Breast epithelium (tissue), 4 donors: ENCODE data around the gene CDH4. TPM values are rescaled to one million over a fixed set of nuclear protein-coding genes. Genes with fewer than 3 reads are reported as not detected.

ENCODE experiments used
- DNase-seq, 2 donors: peaks; one replicate each; pipeline ENCODE4 v3.0.0-alpha.2; 2019; ENCODE audit warnings: low spot score in 2 of 2
- H3K27ac ChIP-seq, 2 donors: fragments of 200-600 bp; sonication (generic) in 1 of 2; one replicate each; pipeline ENCODE4 v1.5.1; 2016 to 2019; ENCODE audit warnings: mild to moderate bottlenecking in 1 of 2
- H3K27me3 ChIP-seq, 2 donors: fragments of 200-600 bp; sonication (generic) in 1 of 2; one replicate each; pipeline versions ENCODE4 v1.5.1 to v1.6.0; 2017 to 2019; ENCODE audit warnings: control low read depth in 1 of 2, mild to moderate bottlenecking in 1 of 2
- H3K36me3 ChIP-seq: fragments of 200-600 bp; one replicate; pipeline ENCODE4 v1.5.1; 2019
- H3K4me1 ChIP-seq, 2 donors: fragments of 200-600 bp; sonication (generic); one replicate each; pipeline ENCODE4 v1.5.1; 2016 to 2019; ENCODE audit warnings: control low read depth in 1 of 2
- H3K4me3 ChIP-seq, 3 donors: fragments of 200-600 bp; sonication (generic); 1 replicate in 2 of 3; 2 replicates in 1 of 3; pipeline ENCODE4 v1.5.1; 2016 to 2019; ENCODE audit warnings: mild to moderate bottlenecking in 3 of 3, moderate library complexity in 2 of 3
- H3K9me3 ChIP-seq, 2 donors: fragments of 200-600 bp; sonication (generic) in 1 of 2; one replicate each; pipeline ENCODE4 v1.5.1; 2016 to 2019; ENCODE audit warnings: control low read depth in 1 of 2
- CTCF ChIP-seq, 3 donors: fragments of 450-650 bp; IDR thresholded peaks; one replicate each; pipeline ENCODE4 v1.5.1; 2016 to 2017; ENCODE audit warnings: antibody characterized with exemption in 3 of 3, mild to moderate bottlenecking in 3 of 3, moderate library complexity in 3 of 3
- POLR2A ChIP-seq: fragments of 450-650 bp; IDR thresholded peaks from one replicate; pipeline ENCODE4 v1.6.1; 2016; ENCODE audit warnings: antibody characterized with exemption, mild to moderate bottlenecking, moderate library complexity
- POLR2AphosphoS5 ChIP-seq, 3 donors: sonication (generic); formaldehyde crosslinking; IDR thresholded peaks; one replicate each; pipeline ENCODE4 v1.6.1; 2017; ENCODE audit warnings: antibody characterized with exemption in 3 of 3
- intact Hi-C: fragments of 100-400 bp; cut with DNase I; formaldehyde crosslinking; loops from one replicate; pipeline ENCODE4 v1.15.1; 2023; ENCODE audit warnings: low total_unique reads
- total RNA-seq, 3 donors: library from RNA; depleted of rRNA; stranded (reverse); fragments of >200 nt; gene quantifications; one replicate each; pipeline ENCODE4 v1.1.0, GENCODE V29; 2016

Gene CDH4
- total RNA-seq, 3 donors from 2014 or later, result under 0.01 TPM; not detected in 2

- DNase-seq, result no peak
- Histone ChIP-seq H3K4me1 (no peaks in the 10 kb centered on the region), H3K4me3 (no peak overlapping the region), H3K27ac (no peak overlapping the region), H3K27me3 (peaks cover 0 to 41% of the 10 kb centered on the region in 2 donors), H3K9me3 (no peaks in the 10 kb centered on the region), H3K36me3 (no peaks in the 10 kb centered on the region)
- intact Hi-C loops, result no loop called here
- TF ChIP-seq POLR2AphosphoS5 (IDR thresholded peaks at IDR 0.05) (no peak), CTCF (IDR thresholded peaks at IDR 0.05) (no peak), POLR2A (no peak)
Observed at GRCh38 chr20:61879303-61879620, 627.2 kb downstream of the CDH4 start.

GRCh38 chr20:61879694-61880093 lies 627.6 kb downstream of the CDH4 start:
- Histone ChIP-seq H3K9me3 (no peaks in the 10 kb centered on the region), H3K27me3 (peaks cover 0 to 45% of the 10 kb centered on the region in 2 donors), H3K4me3 (no peak overlapping the region), H3K27ac (no peak overlapping the region), H3K36me3 (no peaks in the 10 kb centered on the region), H3K4me1 (no peaks in the 10 kb centered on the region)
- TF ChIP-seq POLR2AphosphoS5 (IDR thresholded peaks at IDR 0.05), result no peak
- no peak for TF ChIP-seq POLR2A
- no peak for TF ChIP-seq CTCF (IDR thresholded peaks at IDR 0.05)
- intact Hi-C loops, result no loop called here
- DNase-seq, result no peak

GRCh38 chr20:61880706-61881105 lies 628.6 kb downstream of the CDH4 start:
- TF ChIP-seq CTCF (IDR thresholded peaks at IDR 0.05) (no peak), POLR2A (no peak), POLR2AphosphoS5 (IDR thresholded peaks at IDR 0.05) (no peak)
- no peaks in the 10 kb centered on the region for H3K4me1 ChIP-seq
- peaks cover 0 to 49% of the 10 kb centered on the region in 2 donors for H3K27me3 ChIP-seq
- intact Hi-C loops, result no loop called here
- no peaks in the 10 kb centered on the region for H3K9me3 ChIP-seq
- no peak for DNase-seq
- no peaks in the 10 kb centered on the region for H3K36me3 ChIP-seq
- no peak overlapping the region for H3K27ac ChIP-seq
- no peak overlapping the region for H3K4me3 ChIP-seq

- no peaks in the 10 kb centered on the region for H3K4me1 ChIP-seq
- H3K27me3 ChIP-seq, result peaks cover 0 to 49% of the 10 kb centered on the region in 2 donors
- DNase-seq, result no peak
- H3K9me3 ChIP-seq, result no peaks in the 10 kb centered on the region
- H3K27ac ChIP-seq, result no peak overlapping the region
- no peak overlapping the region for H3K4me3 ChIP-seq
- no peak for TF ChIP-seq POLR2AphosphoS5 (IDR thresholded peaks at IDR 0.05)
- no peak for TF ChIP-seq CTCF (IDR thresholded peaks at IDR 0.05)
- TF ChIP-seq POLR2A, result no peak
- H3K36me3 ChIP-seq, result no peaks in the 10 kb centered on the region
- intact Hi-C loops, result no loop called here
Observed at GRCh38 chr20:61881416-61881815, 629.4 kb downstream of the CDH4 start.

GRCh38 chr20:61881861-61882260 lies 629.8 kb downstream of the CDH4 start:
- H3K9me3 ChIP-seq, result no peaks in the 10 kb centered on the region
- H3K27ac ChIP-seq, result no peak overlapping the region
- intact Hi-C loops, result no loop called here
- TF ChIP-seq CTCF (IDR thresholded peaks at IDR 0.05) (no peak), POLR2A (no peak), POLR2AphosphoS5 (IDR thresholded peaks at IDR 0.05) (no peak)
- DNase-seq, result no peak
- H3K4me1 ChIP-seq, result no peaks in the 10 kb centered on the region
- no peaks in the 10 kb centered on the region for H3K36me3 ChIP-seq
- peaks cover 0 to 49% of the 10 kb centered on the region in 2 donors for H3K27me3 ChIP-seq
- no peak overlapping the region for H3K4me3 ChIP-seq
